Right lobe of liver (tissue), 6 donors: ENCODE results near the gene PSMA7. TPM values are rescaled to one million over a fixed set of nuclear protein-coding genes. Genes with fewer than 3 reads are reported as not detected.

ENCODE experiments used
- ATAC-seq, 4 donors: fragments of 200-7000 bp; cut with Tn5 transposase; one replicate each; pipeline ENCODE4 v1.9.1; 2020; ENCODE audit warnings: mild to moderate bottlenecking in 4 of 4, moderate library complexity in 4 of 4
- DNase-seq, 3 donors: peaks; one replicate each; pipeline ENCODE4 v3.0.0-alpha.2; 2020
- H3K27ac ChIP-seq, 3 donors: fragments of 200-600 bp; one replicate each; pipeline ENCODE4 v1.8.0; 2022
- H3K27me3 ChIP-seq, 2 donors: fragments of 200-600 bp; one replicate each; pipeline ENCODE4 v1.8.0; 2022
- H3K36me3 ChIP-seq, 4 donors: fragments of 200-600 bp; sonication (generic) in 1 of 4; one replicate each; pipeline versions ENCODE4 v1.5.1 to v1.8.0; 2017 to 2022; ENCODE audit warnings: control low read depth in 1 of 4
- H3K4me1 ChIP-seq, 4 donors: fragments of 200-600 bp; sonication (generic) in 1 of 4; one replicate each; pipeline versions ENCODE4 v1.5.1 to v1.8.0; 2017 to 2022; ENCODE audit warnings: control low read depth in 1 of 4
- H3K4me3 ChIP-seq, 3 donors: fragments of 200-600 bp; one replicate each; pipeline ENCODE4 v1.8.0; 2022
- H3K9me3 ChIP-seq, 4 donors: fragments of 200-600 bp; sonication (generic) in 1 of 4; one replicate each; pipeline versions ENCODE4 v1.5.1 to v1.8.0; 2017 to 2022; ENCODE audit warnings: control low read depth in 1 of 4
- CTCF ChIP-seq, 4 donors: fragments of 200-600 bp in 3 of 4; fragments of 450-650 bp in 1 of 4; IDR thresholded peaks; one replicate each; pipeline versions ENCODE4 v1.5.1 to v1.8.0; 2016 to 2022; ENCODE audit warnings: antibody characterized with exemption in 4 of 4, mild to moderate bottlenecking in 2 of 4
- POLR2A ChIP-seq: fragments of 450-650 bp; IDR thresholded peaks from one replicate; pipeline ENCODE4 v1.6.1; 2017; ENCODE audit warnings: antibody characterized with exemption, mild to moderate bottlenecking
- WGBS: methylation state at CpG from one replicate; pipeline ENCODE4 v1.1.6; 2018; ENCODE audit warnings: low coverage, low lambda C conversion rate; ENCODE audit not compliant: insufficient coverage; ENCODE audit errors: missing lambda C conversion rate; 5-methylcytosine and 5-hydroxymethylcytosine counted together
- intact Hi-C, 2 donors: fragments of 100-400 bp; cut with DNase I; formaldehyde crosslinking; loops; one replicate each; pipeline versions ENCODE4 v1.11.2 to v1.14.1; 2022
- total RNA-seq, 6 experiments: library from RNA; depleted of rRNA in 2 of 6; stranded (reverse); fragments of >200 nt in 2 of 6; fragmentation: NEBNext Ultra II Directional in 3 of 6; extraction: Animal tissue kit (Norgen Biotek cat#: 25700) in 3 of 6; gene quantifications; one replicate each; pipeline versions ENCODE4 v1.1.0 to v1.2.4, GENCODE V29; 2016 to 2023
- donor health status: DM: no; HTN: yes; CAD: no.
- donor health status: DM: no; HTN: no; CAD: no.
- donor health status: DM: no; HTN: no; CAD: no.
- donor health status: DM: no; HTN: yes; CAD: no.
- donor health status: DM: no; HTN: yes; CAD: no.

The PSMA7 gene
- total RNA-seq, 6 experiments from 2014 or later = 108 to 268 (median 116) TPM

- Histone ChIP-seq H3K9me3 (peaks cover 0 to 13% (median 0%) of the 10 kb centered on the region in 4 donors), H3K36me3 (no peaks in the 10 kb centered on the region), H3K27ac (no peak overlapping the region), H3K27me3 (no peaks in the 10 kb centered on the region), H3K4me3 (no peak overlapping the region), H3K4me1 (no peaks in the 10 kb centered on the region)
- no peak for DNase-seq
- TF ChIP-seq POLR2A (no peak), CTCF (IDR thresholded peaks at IDR 0.05) (no peak)
- WGBS = 90% methylated on average over 5 of the region's 6 CpGs
- ATAC-seq = no peak
- intact Hi-C loops = no loop called here
Measured at GRCh38 chr20:62111148-62111547, 32.0 kb downstream of the PSMA7 start.

DNA sequence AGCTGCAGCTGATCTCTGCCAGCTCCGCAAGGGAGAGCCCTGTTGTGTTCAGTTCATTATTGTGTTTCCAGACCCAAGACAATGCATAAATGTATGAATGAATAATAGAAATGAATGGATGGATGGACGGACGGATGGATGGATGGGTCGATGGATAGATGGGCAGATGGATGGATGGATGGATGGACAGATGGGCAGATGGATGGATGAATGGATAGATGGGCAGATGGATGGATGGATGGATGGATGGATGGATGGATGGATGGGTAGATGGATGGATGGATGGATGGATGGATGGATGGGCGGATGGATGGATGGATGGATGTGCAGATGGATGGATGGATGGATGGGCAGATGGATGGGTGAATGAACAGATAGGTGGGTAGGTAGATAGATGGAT lies 37.6 kb downstream of the PSMA7 start:
- Histone ChIP-seq H3K4me3 (no peak overlapping the region), H3K27me3 (no peaks in the 10 kb centered on the region), H3K36me3 (no peaks in the 10 kb centered on the region), H3K4me1 (no peaks in the 10 kb centered on the region), H3K9me3 (peaks cover 0 to 16% (median 0%) of the 10 kb centered on the region in 4 donors), H3K27ac (no peak overlapping the region)
- intact Hi-C loops = no loop called here
- WGBS = 69% methylated on average over 5 of the region's 5 CpGs
- ATAC-seq (no peak), DNase-seq (no peak)
- no peak for TF ChIP-seq POLR2A
- no peak for TF ChIP-seq CTCF (IDR thresholded peaks at IDR 0.05)

GRCh38 chr20:62104791-62105345 lies 38.3 kb downstream of the PSMA7 start:
- peaks cover 0 to 16% (median 0%) of the 10 kb centered on the region in 4 donors for H3K9me3 ChIP-seq
- intact Hi-C loops = no loop called here
- no peaks in the 10 kb centered on the region for H3K27me3 ChIP-seq
- H3K4me3 ChIP-seq = no peak overlapping the region
- no peak for TF ChIP-seq CTCF (IDR thresholded peaks at IDR 0.05)
- TF ChIP-seq POLR2A = no peak
- no peak for DNase-seq
- ATAC-seq = no peak
- H3K36me3 ChIP-seq = no peaks in the 10 kb centered on the region
- 38% methylated on average over 7 of the region's 7 CpGs for WGBS
- no peaks in the 10 kb centered on the region for H3K4me1 ChIP-seq
- H3K27ac ChIP-seq = no peak overlapping the region

DNA sequence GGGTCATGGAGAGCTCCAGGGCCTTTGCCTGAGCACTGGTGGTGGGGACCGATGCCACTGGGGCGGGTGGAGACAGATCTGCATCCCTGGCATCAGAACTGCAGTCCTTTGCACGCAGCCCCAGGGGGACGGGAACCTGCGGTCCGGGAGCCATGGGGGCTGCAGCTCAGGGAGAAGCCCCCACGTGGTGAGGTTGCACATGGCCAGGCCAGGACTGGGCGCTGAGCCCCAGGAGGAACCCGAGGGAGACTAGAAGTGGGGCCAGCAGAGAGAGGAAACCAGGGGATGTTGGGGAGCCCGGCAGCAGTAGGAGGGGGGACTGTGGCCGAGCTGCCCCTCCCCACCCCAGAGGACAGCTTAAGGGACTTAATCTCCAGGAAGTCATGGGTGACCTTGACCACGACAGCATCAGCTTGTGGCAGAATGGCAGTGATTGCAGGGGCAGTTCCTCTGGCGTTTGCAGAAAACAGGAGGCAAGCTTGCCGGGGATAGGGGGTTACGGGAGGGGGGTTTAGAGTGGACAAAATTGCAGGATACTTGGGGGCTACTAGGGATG lies 38.9 kb downstream of the PSMA7 start:
- 45% methylated on average over 6 of the region's 15 CpGs for WGBS
- Histone ChIP-seq H3K36me3 (no peaks in the 10 kb centered on the region), H3K27ac (no peak overlapping the region), H3K9me3 (peaks cover 0 to 12% (median 0%) of the 10 kb centered on the region in 4 donors), H3K27me3 (no peaks in the 10 kb centered on the region), H3K4me1 (no peaks in the 10 kb centered on the region), H3K4me3 (no peak overlapping the region)
- ATAC-seq (no peak), DNase-seq (no peak)
- TF ChIP-seq CTCF (IDR thresholded peaks at IDR 0.05) (no peak), POLR2A (no peak)
- intact Hi-C loops = no loop called here
